Astrocyte of the cerebellum (primary cell): ENCODE data around the gene CAMKK1.

ENCODE experiments used
- DNase-seq: peaks from one replicate; pipeline ENCODE4 v3.0.0-alpha.2; 2011; ENCODE audit warnings: low read depth
- H3K4me3 ChIP-seq: 2 replicates; pipeline ENCODE4 v1.5.1; 2011; ENCODE audit warnings: mild to moderate bottlenecking, low read depth, low read length, moderate library complexity
- in situ Hi-C: cut with HindIII; loops from 2 replicates; pipeline ENCODE4 v1.10.0; 2017; ENCODE audit warnings: low sequenced_read_pairs
- TF ChIP-seq, protein P1 (sequence below): IDR thresholded peaks from 2 replicates; pipeline ENCODE4 v1.5.1; 2012; ENCODE audit warnings: low read length, low read depth, moderate library complexity, mild to moderate bottlenecking; ENCODE audit errors: missing control alignments

CAMKK1 gene

DNA sequence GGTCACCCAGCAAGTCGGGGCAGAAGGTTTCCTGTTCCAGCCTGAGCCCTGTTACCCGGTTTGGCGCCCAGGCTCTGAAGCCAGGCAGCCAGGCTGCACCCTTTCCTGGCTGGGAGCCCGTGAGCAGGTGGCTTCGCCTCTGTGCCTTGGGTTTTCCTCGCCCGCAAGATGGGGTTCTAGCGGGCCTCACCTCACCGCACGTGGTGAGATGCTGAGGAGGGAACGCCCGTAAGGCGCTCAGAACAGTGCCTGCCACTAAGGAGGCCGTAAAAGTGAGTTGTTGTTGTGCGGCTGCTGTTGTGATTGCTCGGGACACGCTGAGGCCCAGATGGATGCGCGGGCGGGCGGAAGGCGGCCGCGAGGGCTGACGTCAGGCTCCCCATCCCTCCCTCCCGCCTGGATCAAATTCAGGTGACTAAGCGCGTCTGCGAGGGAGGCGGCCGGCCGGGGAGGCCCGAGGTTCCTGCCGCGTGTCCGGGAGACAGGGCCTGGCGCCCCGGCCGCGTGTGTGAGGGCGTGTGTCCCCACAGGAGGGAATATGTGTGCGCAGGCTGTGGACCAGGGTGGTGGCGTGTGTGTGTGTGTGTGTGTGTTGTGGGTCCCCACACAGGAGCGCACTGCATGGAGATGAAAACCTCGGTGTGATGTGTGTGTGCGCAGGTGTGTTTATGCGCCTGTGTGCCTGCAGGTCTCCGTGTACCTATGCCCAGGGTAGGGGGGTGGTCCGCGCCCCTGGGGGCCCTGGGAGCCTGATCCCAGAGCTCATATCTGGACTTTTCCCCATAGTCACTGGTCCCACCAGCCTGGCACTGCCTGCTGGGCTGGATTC lies 4.3 kb downstream of the CAMKK1 start:
- H3K4me3 ChIP-seq, result no peak overlapping the region
- TF ChIP-seq, protein P1, sequence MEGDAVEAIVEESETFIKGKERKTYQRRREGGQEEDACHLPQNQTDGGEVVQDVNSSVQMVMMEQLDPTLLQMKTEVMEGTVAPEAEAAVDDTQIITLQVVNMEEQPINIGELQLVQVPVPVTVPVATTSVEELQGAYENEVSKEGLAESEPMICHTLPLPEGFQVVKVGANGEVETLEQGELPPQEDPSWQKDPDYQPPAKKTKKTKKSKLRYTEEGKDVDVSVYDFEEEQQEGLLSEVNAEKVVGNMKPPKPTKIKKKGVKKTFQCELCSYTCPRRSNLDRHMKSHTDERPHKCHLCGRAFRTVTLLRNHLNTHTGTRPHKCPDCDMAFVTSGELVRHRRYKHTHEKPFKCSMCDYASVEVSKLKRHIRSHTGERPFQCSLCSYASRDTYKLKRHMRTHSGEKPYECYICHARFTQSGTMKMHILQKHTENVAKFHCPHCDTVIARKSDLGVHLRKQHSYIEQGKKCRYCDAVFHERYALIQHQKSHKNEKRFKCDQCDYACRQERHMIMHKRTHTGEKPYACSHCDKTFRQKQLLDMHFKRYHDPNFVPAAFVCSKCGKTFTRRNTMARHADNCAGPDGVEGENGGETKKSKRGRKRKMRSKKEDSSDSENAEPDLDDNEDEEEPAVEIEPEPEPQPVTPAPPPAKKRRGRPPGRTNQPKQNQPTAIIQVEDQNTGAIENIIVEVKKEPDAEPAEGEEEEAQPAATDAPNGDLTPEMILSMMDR, result no peak
- in situ Hi-C loops, result no loop called here
- peak; percentile 60 for DNase-seq

DNA sequence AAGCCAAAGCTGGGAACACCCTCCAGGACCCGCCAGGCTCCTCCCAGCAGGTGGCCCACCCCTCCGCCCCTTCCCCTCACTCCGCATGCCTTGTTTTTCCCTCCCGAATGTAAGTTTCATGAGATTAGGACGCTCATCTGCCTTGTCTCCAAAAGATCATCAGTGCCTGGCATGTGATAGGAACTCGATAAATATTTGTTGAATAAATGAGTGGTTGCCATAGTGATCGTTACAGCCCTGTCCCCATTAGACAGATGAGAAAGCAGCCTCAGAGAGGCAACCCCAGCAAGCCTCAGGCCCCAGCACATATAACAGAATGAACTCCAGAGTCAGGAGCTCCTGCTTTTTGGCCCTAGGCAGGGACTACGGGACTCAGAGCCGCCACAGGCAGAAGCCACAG lies 5.0 kb downstream of the CAMKK1 start:
- in situ Hi-C loops, result no loop called here
- TF ChIP-seq, protein P1, result no peak

DNA sequence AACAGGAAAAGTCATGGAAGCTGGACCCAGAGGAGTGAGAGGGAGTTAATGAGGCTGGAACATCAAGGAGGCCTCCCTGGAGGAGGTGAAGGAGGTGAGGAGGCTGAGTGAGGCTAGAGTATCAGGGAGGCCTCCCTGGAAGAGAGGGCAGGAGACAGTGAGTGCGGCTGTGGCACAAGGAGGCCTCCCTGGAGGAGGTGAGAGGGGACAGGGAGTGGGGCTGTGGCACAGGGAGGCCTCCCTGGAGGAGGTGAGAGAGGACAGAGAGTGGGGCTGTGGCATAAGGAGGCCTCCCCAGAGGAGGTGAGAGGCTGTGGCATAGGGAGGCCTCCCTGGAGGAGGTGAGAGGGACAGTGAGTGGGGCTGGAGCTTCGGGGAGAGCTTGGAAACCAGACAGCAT lies 5.5 kb downstream of the CAMKK1 start:
- TF ChIP-seq, protein P1, result no peak
- no peak for DNase-seq
- no peak overlapping the region for H3K4me3 ChIP-seq
- in situ Hi-C loops, result no loop called here

More for the DNA sequence above, 5.0 kb downstream of the CAMKK1 start:
- no peak for DNase-seq
- no peak overlapping the region for H3K4me3 ChIP-seq

DNA sequence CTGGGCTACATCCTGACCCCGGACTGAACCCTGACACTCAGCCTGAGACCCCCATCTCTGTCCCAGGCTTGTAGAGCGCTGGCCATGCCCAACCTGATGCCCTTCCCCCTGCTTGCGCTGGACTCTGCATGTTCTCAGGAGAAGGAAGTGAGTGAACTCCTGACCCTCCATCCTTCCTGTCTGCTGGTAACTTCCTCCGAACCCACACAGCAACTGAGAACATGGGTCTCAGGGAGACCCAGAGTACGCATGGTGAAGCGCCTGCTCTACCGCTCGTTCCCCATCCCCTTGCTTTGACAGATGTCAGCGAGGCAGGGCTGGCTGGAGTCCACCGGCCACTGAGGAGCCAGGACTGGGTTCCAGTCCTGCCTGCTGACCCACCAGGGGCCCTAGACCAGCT lies 6.1 kb downstream of the CAMKK1 start:
- in situ Hi-C loops, result no loop called here
- no peak overlapping the region for H3K4me3 ChIP-seq
- TF ChIP-seq, protein P1, result no peak
- no peak for DNase-seq

DNA sequence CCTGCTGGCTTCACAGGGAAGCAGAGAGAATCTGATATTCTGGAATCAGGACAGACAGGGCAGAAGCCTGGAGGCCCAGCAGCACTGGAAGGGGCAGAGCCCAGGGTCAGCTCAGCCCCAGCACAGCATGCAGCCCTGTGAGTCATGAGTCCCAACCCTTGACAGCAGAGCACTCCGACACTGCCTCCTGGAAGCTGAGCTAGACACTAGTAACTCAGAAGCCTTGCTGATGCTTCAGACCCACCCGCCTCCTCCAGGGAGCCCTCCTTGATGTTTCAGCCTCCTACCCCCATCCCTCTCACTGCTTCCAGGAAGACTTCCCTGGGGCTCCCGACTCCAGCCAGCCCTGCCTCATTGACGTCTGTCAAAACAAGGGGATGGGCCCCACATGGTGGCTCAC lies 6.9 kb downstream of the CAMKK1 start:
- TF ChIP-seq, protein P1, result no peak
- in situ Hi-C loops, result no loop called here
- peak; percentile 35 for DNase-seq
- H3K4me3 ChIP-seq, result no peak overlapping the region

DNA sequence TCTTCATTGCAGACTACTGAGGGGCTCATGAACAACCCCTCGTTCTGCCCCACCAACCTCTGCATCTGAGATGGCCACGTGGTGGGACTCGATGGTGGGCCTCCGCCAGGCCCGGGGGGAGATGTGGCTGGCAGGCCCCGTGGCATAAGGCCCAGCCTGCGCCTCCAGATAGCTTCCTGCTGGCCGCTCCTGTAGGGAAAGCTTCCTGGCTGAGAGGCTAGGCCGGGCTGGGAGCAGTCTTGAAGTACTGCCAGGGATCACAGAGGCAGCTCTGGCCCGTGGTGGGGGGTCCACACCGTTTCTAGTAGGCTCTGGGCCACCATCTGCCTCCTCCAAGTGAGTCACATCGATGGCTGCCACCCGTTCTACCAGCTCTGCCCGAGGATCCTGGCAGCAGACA lies 7.6 kb downstream of the CAMKK1 start:
- in situ Hi-C loops, result no loop called here
- DNase-seq, result no peak
- H3K4me3 ChIP-seq, result no peak overlapping the region
- TF ChIP-seq, protein P1, result no peak
